ENCODE data around the gene ROBO2.

DNA sequence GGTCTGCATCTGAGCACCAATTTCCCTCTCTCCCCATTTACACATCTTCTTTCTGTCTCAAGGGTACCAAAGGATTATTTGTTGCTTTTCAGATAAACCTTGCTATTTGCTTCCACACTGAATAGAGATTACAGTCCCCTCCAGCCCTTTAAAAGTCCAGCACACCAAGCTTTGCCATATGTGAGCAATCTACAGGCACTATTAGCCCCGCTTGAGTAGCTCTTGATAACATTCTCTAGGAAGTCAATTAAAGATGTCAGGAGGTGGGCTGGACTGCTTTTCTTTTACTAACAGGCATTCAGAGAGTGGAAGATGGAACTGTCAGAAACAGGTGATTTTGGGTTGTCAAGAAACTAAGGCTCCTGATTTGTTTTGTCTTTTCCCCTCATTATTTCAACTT is 417.0 kb downstream of the ROBO2 start:
- TF ChIP-seq, protein P1, sequence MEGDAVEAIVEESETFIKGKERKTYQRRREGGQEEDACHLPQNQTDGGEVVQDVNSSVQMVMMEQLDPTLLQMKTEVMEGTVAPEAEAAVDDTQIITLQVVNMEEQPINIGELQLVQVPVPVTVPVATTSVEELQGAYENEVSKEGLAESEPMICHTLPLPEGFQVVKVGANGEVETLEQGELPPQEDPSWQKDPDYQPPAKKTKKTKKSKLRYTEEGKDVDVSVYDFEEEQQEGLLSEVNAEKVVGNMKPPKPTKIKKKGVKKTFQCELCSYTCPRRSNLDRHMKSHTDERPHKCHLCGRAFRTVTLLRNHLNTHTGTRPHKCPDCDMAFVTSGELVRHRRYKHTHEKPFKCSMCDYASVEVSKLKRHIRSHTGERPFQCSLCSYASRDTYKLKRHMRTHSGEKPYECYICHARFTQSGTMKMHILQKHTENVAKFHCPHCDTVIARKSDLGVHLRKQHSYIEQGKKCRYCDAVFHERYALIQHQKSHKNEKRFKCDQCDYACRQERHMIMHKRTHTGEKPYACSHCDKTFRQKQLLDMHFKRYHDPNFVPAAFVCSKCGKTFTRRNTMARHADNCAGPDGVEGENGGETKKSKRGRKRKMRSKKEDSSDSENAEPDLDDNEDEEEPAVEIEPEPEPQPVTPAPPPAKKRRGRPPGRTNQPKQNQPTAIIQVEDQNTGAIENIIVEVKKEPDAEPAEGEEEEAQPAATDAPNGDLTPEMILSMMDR (IDR thresholded peaks at IDR 0.05; ENCODE audit: poor library complexity): no peak
- TF ChIP-seq EZH2 (IDR thresholded peaks at IDR 0.05; ENCODE audit: borderline replicate concordance) (no peak), EZH2phosphoT487 (IDR thresholded peaks at IDR 0.05; ENCODE audit: low read depth, severe bottlenecking, unreplicated experiment) (no peak)

All from hepatocyte (in vitro differentiated cells).